HepG2 (cell line): Measurements from ENCODE around the gene IL32. TPM values are rescaled to one million over a fixed set of nuclear protein-coding genes. Genes with fewer than 3 reads are reported as not detected.
A peak's percentile ranks its signal among the peaks of the same experiment; 100 is the strongest.

ENCODE experiments used
- CREBL2 ChIP-seq: sonication (generic); formaldehyde crosslinking; IDR thresholded peaks from 2 replicates; pipeline ENCODE4 v1.8.1; 2023; ENCODE audit warnings: missing genetic modification reagents, mild to moderate bottlenecking, borderline replicate concordance
- DR1 ChIP-seq: sonication (generic); formaldehyde crosslinking; IDR thresholded peaks from 2 replicates; pipeline ENCODE4 v1.8.0; 2021; ENCODE audit warnings: mild to moderate bottlenecking, missing genetic modification reagents, inconsistent platforms
- HINFP ChIP-seq: sonication (generic); formaldehyde crosslinking; IDR thresholded peaks from 2 replicates; pipeline ENCODE4 v1.4.0; 2020; ENCODE audit warnings: low read depth, mild to moderate bottlenecking, missing genetic modification reagents
- HNRNPK ChIP-seq: fragments of 200-400 bp; formaldehyde crosslinking; IDR thresholded peaks from 2 replicates; pipeline ENCODE4 v1.6.1; 2018; ENCODE audit warnings: low read length, low read depth, moderate library complexity, mild to moderate bottlenecking; ENCODE audit not compliant: poor library complexity, severe bottlenecking
- JUND ChIP-seq: sonication (generic); formaldehyde crosslinking; IDR thresholded peaks from 2 replicates; pipeline ENCODE4 v1.8.0; 2022; ENCODE audit warnings: mild to moderate bottlenecking, missing genetic modification reagents
- MLXIP ChIP-seq: sonication (generic); formaldehyde crosslinking; IDR thresholded peaks from 2 replicates; pipeline ENCODE4 v1.9.0; 2021; ENCODE audit warnings: missing genetic modification reagents, borderline replicate concordance
- NAIF1 ChIP-seq: sonication (generic); formaldehyde crosslinking; IDR thresholded peaks from 2 replicates; pipeline ENCODE4 v1.5.0; 2020; ENCODE audit warnings: mild to moderate bottlenecking, missing genetic modification reagents, borderline replicate concordance
- PAWR ChIP-seq: sonication (generic); formaldehyde crosslinking; IDR thresholded peaks from 2 replicates; pipeline ENCODE4 v1.4.0; 2020; ENCODE audit warnings: missing genetic modification reagents, mild to moderate bottlenecking, borderline replicate concordance
- PITX1 ChIP-seq: sonication (generic); formaldehyde crosslinking; IDR thresholded peaks from 2 replicates; pipeline ENCODE4 v1.5.1; 2020; ENCODE audit warnings: mild to moderate bottlenecking, missing genetic modification reagents
- PLSCR1 ChIP-seq: sonication (generic); formaldehyde crosslinking; IDR thresholded peaks from 2 replicates; pipeline ENCODE4 v1.5.0; 2020; ENCODE audit warnings: missing genetic modification reagents, mild to moderate bottlenecking, borderline replicate concordance
- POLR2G ChIP-seq: fragments of 200-400 bp; formaldehyde crosslinking; IDR thresholded peaks from 2 replicates; pipeline ENCODE4 v1.6.1; 2018; ENCODE audit warnings: mild to moderate bottlenecking, low read depth, low read length, moderate library complexity
- PRMT3 ChIP-seq: sonication (generic); formaldehyde crosslinking; IDR thresholded peaks from 2 replicates; pipeline ENCODE4 v1.8.1; 2022; ENCODE audit warnings: low read depth, mild to moderate bottlenecking, moderate library complexity, missing genetic modification reagents, borderline replicate concordance
- TFDP1 ChIP-seq: IDR thresholded peaks from 2 replicates; pipeline ENCODE4 v1.6.1; 2016; ENCODE audit warnings: missing compliant biosample characterization, missing genetic modification reagents, borderline replicate concordance
- YEATS2 ChIP-seq: sonication (generic); formaldehyde crosslinking; IDR thresholded peaks from 2 replicates; pipeline ENCODE4 v1.4.0; 2020; ENCODE audit warnings: missing genetic modification reagents, borderline replicate concordance
- ZNF232 ChIP-seq: sonication (generic); formaldehyde crosslinking; IDR thresholded peaks from 2 replicates; pipeline ENCODE4 v1.4.0; 2020; ENCODE audit warnings: missing genetic modification reagents, borderline replicate concordance
- ZNF256 ChIP-seq: sonication (generic); formaldehyde crosslinking; conservative IDR thresholded peaks from 2 replicates; pipeline ENCODE4 v1.4.0; 2020; ENCODE audit warnings: missing genetic modification reagents
- ZNF280D ChIP-seq: sonication (generic); formaldehyde crosslinking; IDR thresholded peaks from 2 replicates; pipeline ENCODE4 v1.5.1; 2020; ENCODE audit warnings: mild to moderate bottlenecking, missing genetic modification reagents
- ZNF335 ChIP-seq: sonication (generic); formaldehyde crosslinking; IDR thresholded peaks from 2 replicates; pipeline ENCODE4 v1.4.0; 2020; ENCODE audit warnings: missing genetic modification reagents
- polyA plus RNA-seq, 8 experiments: library from polyadenylated mRNA; depleted of rRNA in 3 of 8; stranded (reverse) in 7 of 8; unstranded in 1 of 8; fragments of >200 nt; fragmentation: Illumina TruSeq in 4 of 8; extraction: Trizol in 4 of 8; gene quantifications; 2 replicates each; pipeline versions ENCODE4 v1.2.1 to v1.2.3, GENCODE V29; 2011 to 2016; ENCODE audit warnings: low read depth in 4 of 8, missing spikeins in 1 of 8, mixed read lengths in 1 of 8; ENCODE audit not compliant: insufficient read depth in 1 of 8
- total RNA-seq, 5 experiments: library from RNA; depleted of rRNA; stranded (reverse); fragments of >200 nt; fragmentation: Illumina TruSeq; extraction: Trizol; gene quantifications; 2 replicates each; pipeline ENCODE4 v1.2.3, GENCODE V29; 2016; ENCODE audit warnings: low read depth in 1 of 5

Gene IL32
- total and polyA plus RNA-seq, 2 of the 13 experiments (the other 11 are each of a cell fraction or from before 2014, with no cell fraction given), result 115 to 165 TPM

GRCh38 chr16:3065069-3065741 lies at the start of gene IL32 (continued):
- TF ChIP-seq TFDP1 (CRISPR knock-in tag), result peak; percentile 70; the same call in 1 of the 2 replicates
- TF ChIP-seq ZNF335 (CRISPR knock-in tag), result peak; percentile 23; the same call in 1 of the 2 replicates
- no peak; the same call in 1 of the 2 replicates for TF ChIP-seq PRMT3 (CRISPR knock-in tag)
- TF ChIP-seq MLXIP (CRISPR knock-in tag), result no peak
- TF ChIP-seq JUND (CRISPR knock-in tag), result peak; percentile 95
- TF ChIP-seq ZNF280D (CRISPR knock-in tag), result no peak
- peak; percentile 46; the same call in 1 of the 2 replicates for TF ChIP-seq PITX1 (CRISPR knock-in tag)
- peak; percentile 79 for TF ChIP-seq POLR2G
- no peak for TF ChIP-seq PAWR (CRISPR knock-in tag)
- no peak for TF ChIP-seq DR1
- TF ChIP-seq ZNF256 (CRISPR knock-in tag), result no peak
- TF ChIP-seq NAIF1, result 0 out of 2 replicates have a peak, but pooled peaks have one; percentile 61
- no peak for TF ChIP-seq PLSCR1 (CRISPR knock-in tag)
- peak; percentile 70; the same call in 1 of the 2 replicates for TF ChIP-seq ZNF232 (CRISPR knock-in tag)
- no peak for TF ChIP-seq HNRNPK
- peak; percentile 77; the same call in 1 of the 2 replicates for TF ChIP-seq YEATS2
- TF ChIP-seq HINFP (CRISPR knock-in tag), result 0 out of 2 replicates have a peak, but pooled peaks have one; percentile 21
- no peak; the same call in 1 of the 2 replicates for TF ChIP-seq CREBL2 (CRISPR knock-in tag)
